Fibroblast of lung (primary cell): ENCODE measurements around the gene S100A12. TPM values are rescaled to one million over a fixed set of nuclear protein-coding genes. Genes with fewer than 3 reads are reported as not detected.
"Not testable (repeated sequence)": the region's sequence is repeated elsewhere in the genome, so short reads cannot be mapped to it uniquely, and the experiment has no call there.

Experiments
- DNase-seq, 2 donors: peaks; one replicate each; pipeline versions ENCODE4 v3.0.0 to v3.0.0-alpha.2; 2010; ENCODE audit warnings: low read depth in 2 of 2
- H2AFZ ChIP-seq: 2 replicates; pipeline ENCODE4 v1.5.1; 2012; ENCODE audit warnings: low read length, control low read depth, inconsistent platforms
- H3K27ac ChIP-seq: 2 replicates; pipeline ENCODE4 v1.5.1; 2011; ENCODE audit warnings: low read length, control low read depth; ENCODE audit not compliant: insufficient read depth
- H3K27me3 ChIP-seq: 2 replicates; pipeline ENCODE4 v1.5.1; 2011; ENCODE audit warnings: mild to moderate bottlenecking, low read length; ENCODE audit not compliant: control insufficient read depth, insufficient read depth
- H3K36me3 ChIP-seq: 2 replicates; pipeline ENCODE4 v1.5.1; 2011; ENCODE audit warnings: low read length; ENCODE audit not compliant: control insufficient read depth, insufficient read depth
- H3K4me1 ChIP-seq: 2 replicates; pipeline ENCODE4 v1.5.1; 2011; ENCODE audit warnings: low read length; ENCODE audit not compliant: control insufficient read depth, insufficient read depth; ENCODE audit errors: extremely low read depth
- H3K4me2 ChIP-seq: 2 replicates; pipeline ENCODE4 v1.5.1; 2011; ENCODE audit warnings: low read length, control low read depth; ENCODE audit not compliant: insufficient read depth; ENCODE audit errors: extremely low read depth
- H3K4me3 ChIP-seq, 4 experiments: fragments of 200-600 bp in 1 of 4; sonication (generic) in 1 of 4; replicated peaks in 1 of 4; 2 replicates each; pipeline ENCODE4 v1.5.1; 2011 to 2016; ENCODE audit warnings: low read length in 4 of 4, low read depth in 3 of 4, mild to moderate bottlenecking in 3 of 4, control low read depth in 2 of 4, inconsistent platforms in 1 of 4, mixed read lengths in 1 of 4; ENCODE audit not compliant: insufficient read depth in 1 of 4; ENCODE audit errors: control extremely low read depth in 1 of 4
- H3K79me2 ChIP-seq: 2 replicates; pipeline ENCODE4 v1.5.1; 2012; ENCODE audit warnings: mild to moderate bottlenecking, low read length, inconsistent platforms; ENCODE audit not compliant: control insufficient read depth, insufficient read depth
- H3K9ac ChIP-seq: 2 replicates; pipeline ENCODE4 v1.5.1; 2011; ENCODE audit warnings: mild to moderate bottlenecking, low read length, control low read depth; ENCODE audit not compliant: insufficient read depth
- H3K9me3 ChIP-seq: 2 replicates; pipeline ENCODE4 v1.5.1; 2012; ENCODE audit warnings: low read depth, low read length; ENCODE audit not compliant: control insufficient read depth, insufficient read depth
- H4K20me1 ChIP-seq: 2 replicates; pipeline ENCODE4 v1.5.1; 2011; ENCODE audit warnings: low read length; ENCODE audit not compliant: control insufficient read depth, insufficient read depth; ENCODE audit errors: extremely low read depth
- CTCF ChIP-seq, 2 donors: IDR thresholded peaks in 1 of 2; conservative IDR thresholded peaks in 1 of 2; 1 replicate in 1 of 2; 2 replicates in 1 of 2; pipeline ENCODE4 v1.5.1; 2011 to 2012; ENCODE audit warnings: low read length in 2 of 2, control low read depth in 1 of 2, inconsistent platforms in 1 of 2, low read depth in 1 of 2, mild to moderate bottlenecking in 1 of 2
- EZH2 ChIP-seq: IDR thresholded peaks from 2 replicates; pipeline ENCODE4 v1.5.1; 2012; ENCODE audit warnings: low read length, control low read depth, mild to moderate bottlenecking; ENCODE audit errors: missing control alignments
- polyA plus RNA-seq, 2 donors: library from polyadenylated mRNA; depleted of rRNA in 1 of 2; stranded (reverse) in 1 of 2; unstranded in 1 of 2; fragments of >200 nt; gene quantifications; 2 replicates each; pipeline ENCODE4 v1.2.1, GENCODE V29; 2011 to 2012; ENCODE audit warnings: missing spikeins in 1 of 2
- total RNA-seq: library from RNA; depleted of rRNA; stranded (reverse); fragments of >200 nt; gene quantifications from 2 replicates; pipeline ENCODE4 v1.2.1, GENCODE V29; 2014

The S100A12 gene
- total and polyA plus RNA-seq, 2 donors (not counting 1 experiment from before 2014, with no cell fraction given) = not detected

- no peaks in the 10 kb centered on the region for H4K20me1 ChIP-seq
- H3K9me3 ChIP-seq = no peaks in the 10 kb centered on the region
- H3K4me2 ChIP-seq = no peak overlapping the region
- TF ChIP-seq CTCF (conservative IDR thresholded peaks at IDR 0.05 in 1 of 2, IDR thresholded peaks at IDR 0.05 in 1 of 2; ENCODE audit: low read depth in 1 of 2, low read length in 2 of 2) (no peak), EZH2 (no peak)
- H3K4me1 ChIP-seq = no peaks in the 10 kb centered on the region
- no peak overlapping the region for H3K4me3 ChIP-seq
- H3K27ac ChIP-seq = no peak overlapping the region
- no peak for DNase-seq
- no peaks in the 10 kb centered on the region for H3K27me3 ChIP-seq
- H3K9ac ChIP-seq = no peak overlapping the region
- no peaks in the 10 kb centered on the region for H3K79me2 ChIP-seq
- H2AFZ ChIP-seq = no peak overlapping the region
- H3K36me3 ChIP-seq = no peaks in the 10 kb centered on the region
Observed at GRCh38 chr1:153417136-153417888, 41.9 kb upstream of the S100A12 start.

GRCh38 chr1:153415850-153416570 lies 40.6 kb upstream of the S100A12 start, which contains the start of gene S100A7A:
TSS of gene S100A7A (plus strand) at chr1:153416520. CDS start at chr1:153418083, 1,563 bp downstream.
- Histone ChIP-seq H3K27ac (no peak within 1 kb of the TSS), H3K4me1 (no peaks in the 10 kb centered on the region), H3K9ac (no peak within 1 kb of the TSS), H2AFZ (no peak within 1 kb of the TSS), H3K4me3 (no peak within 1 kb of the TSS), H4K20me1 (no peaks in the 10 kb centered on the region), H3K4me2 (no peak within 1 kb of the TSS), H3K9me3 (no peaks in the 10 kb centered on the region), H3K36me3 (no peaks in the 10 kb centered on the region), H3K27me3 (no peaks in the 10 kb centered on the region), H3K79me2 (no peaks in the 10 kb centered on the region)
- DNase-seq = no peak
- TF ChIP-seq EZH2 (no peak), CTCF (conservative IDR thresholded peaks at IDR 0.05 in 1 of 2, IDR thresholded peaks at IDR 0.05 in 1 of 2; ENCODE audit: low read depth in 1 of 2, low read length in 2 of 2) (no peak)

- H4K20me1 ChIP-seq, H3K4me3 ChIP-seq, H3K36me3 ChIP-seq, H3K27me3 ChIP-seq, H3K79me2 ChIP-seq, DNase-seq, H3K27ac ChIP-seq, H3K9ac ChIP-seq, H3K4me2 ChIP-seq, H2AFZ ChIP-seq, H3K9me3 ChIP-seq, H3K4me1 ChIP-seq: not testable (repeated sequence)
Observed at GRCh38 chr1:153413961-153414360, 38.5 kb upstream of the S100A12 start.

- not testable (repeated sequence) for H3K4me2 ChIP-seq, H4K20me1 ChIP-seq, H3K36me3 ChIP-seq, H3K9me3 ChIP-seq, DNase-seq, H3K4me3 ChIP-seq, H2AFZ ChIP-seq, H3K27ac ChIP-seq, H3K27me3 ChIP-seq, H3K4me1 ChIP-seq, H3K9ac ChIP-seq, H3K79me2 ChIP-seq
Observed at GRCh38 chr1:153407274-153407673, 31.9 kb upstream of the S100A12 start.

- not testable (repeated sequence) for H3K9ac ChIP-seq, H3K4me2 ChIP-seq, H3K4me3 ChIP-seq, H3K27me3 ChIP-seq, H3K27ac ChIP-seq, H2AFZ ChIP-seq, H3K9me3 ChIP-seq, H3K79me2 ChIP-seq, H3K4me1 ChIP-seq, DNase-seq, H4K20me1 ChIP-seq, H3K36me3 ChIP-seq
Observed at GRCh38 chr1:153405825-153406599, 30.6 kb upstream of the S100A12 start.
